Hepatic stellate cell (primary cell): ENCODE measurements around the gene CADPS2.

Experiments used
- DNase-seq: peaks from one replicate; pipeline ENCODE4 v3.0.0; 2011; ENCODE audit warnings: low spot score

CADPS2 gene

DNA sequence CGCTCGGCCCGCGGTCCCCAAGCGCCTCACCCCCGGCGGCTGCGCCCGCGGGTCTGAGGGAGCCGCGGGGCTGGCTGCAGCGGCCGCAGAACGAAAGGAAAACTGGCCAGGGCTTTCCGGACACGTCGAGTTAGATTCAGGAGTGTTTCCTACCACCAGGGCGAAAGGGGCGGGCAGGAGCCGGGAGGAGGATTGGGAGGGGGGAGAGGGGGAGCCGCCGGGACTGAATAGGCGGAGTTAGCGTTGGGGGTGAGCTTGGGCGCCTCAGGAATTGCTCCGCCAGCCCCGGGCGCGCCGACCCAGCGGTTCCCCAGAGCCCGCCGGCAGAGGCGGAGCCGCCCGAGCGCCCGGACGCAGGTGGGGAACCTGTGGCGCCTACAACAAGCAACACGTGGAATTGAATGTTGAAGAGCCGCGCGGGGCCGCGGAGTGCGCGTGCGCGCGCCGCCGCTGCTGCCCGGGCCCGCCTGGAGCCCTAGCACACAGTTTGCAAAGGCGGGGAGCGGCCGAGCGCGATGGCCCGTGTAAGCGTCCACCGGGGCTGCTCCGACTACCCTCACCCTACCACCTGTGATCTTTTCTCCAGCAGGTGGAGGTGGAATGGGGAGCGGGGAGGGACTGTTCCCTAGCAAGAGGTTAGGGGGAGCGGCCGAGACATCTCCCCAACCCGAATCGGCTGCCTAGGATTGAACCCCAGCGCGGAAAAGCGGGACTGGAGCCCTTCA lies at the start of gene CADPS2:
TSS of gene CADPS2 (minus strand) at position 104 of the 725 bp plus-strand sequence. CDS start 123 bp downstream, outside the sequence.
- DNase-seq: peak; percentile 97

DNA sequence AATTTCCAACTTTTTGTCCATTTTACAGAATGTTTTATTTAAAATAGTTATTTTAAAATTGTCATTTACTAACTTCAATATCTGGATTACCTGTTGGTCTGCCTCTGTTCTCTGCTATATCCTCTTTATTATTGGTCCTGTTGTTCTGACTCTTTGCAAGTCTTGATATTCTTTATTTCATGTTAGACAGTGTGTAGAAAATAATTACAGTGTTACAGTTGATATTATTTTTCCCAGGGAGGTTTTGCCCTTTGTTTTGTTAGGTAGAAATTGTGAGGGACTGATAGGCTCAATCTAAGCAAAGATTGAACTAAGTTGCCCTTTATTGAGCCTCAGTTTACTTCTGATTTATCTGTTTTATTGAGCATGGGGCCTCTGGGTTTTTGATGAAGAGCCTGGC lies 49.4 kb upstream of the CADPS2 start:
- DNase-seq: no peak

DNA sequence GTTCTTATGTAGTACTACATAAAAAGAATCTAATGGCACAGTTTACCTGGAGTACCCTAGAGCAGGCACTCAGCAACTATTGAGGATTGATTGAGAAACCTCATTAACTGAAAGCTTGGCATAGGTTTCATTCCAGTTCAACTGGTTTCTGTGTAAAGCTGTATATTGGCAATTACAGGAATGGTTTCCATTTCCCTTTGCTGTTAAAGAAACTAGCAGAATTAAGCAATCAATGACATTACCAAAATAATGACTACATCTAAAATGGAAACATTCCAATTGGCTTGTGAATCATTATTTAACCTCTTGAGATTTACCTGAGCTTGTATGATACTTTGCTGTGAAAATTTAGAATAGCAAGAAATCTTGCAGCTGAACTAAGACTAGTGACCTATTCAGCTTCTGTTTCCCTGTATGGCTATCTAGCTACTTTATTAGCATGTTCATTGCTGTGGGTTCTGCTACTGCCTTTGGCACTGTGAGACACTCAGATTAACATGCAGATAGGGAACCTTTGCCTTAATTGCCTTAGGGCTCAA lies 33.5 kb upstream of the CADPS2 start:
- DNase-seq: no peak

DNA sequence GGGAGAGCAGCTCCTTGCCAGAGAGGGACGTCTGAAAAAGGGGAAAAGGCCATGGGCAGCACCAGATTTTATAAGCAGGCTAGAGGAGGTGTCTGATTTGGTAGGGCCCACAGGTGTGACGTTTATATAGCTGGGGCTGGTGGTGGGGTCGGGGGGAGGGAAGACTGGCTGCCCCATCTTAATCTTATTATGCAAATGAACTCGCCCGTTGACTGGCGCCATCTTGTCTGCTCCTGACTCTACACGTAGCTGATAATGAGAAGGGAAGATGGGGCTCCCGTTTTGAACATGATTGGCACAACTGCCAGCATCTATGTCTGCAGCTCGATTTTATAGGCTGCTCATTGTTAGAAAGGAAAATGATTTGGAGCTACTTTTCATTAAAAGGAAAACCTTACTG lies 28.6 kb upstream of the CADPS2 start:
- no peak for DNase-seq

DNA sequence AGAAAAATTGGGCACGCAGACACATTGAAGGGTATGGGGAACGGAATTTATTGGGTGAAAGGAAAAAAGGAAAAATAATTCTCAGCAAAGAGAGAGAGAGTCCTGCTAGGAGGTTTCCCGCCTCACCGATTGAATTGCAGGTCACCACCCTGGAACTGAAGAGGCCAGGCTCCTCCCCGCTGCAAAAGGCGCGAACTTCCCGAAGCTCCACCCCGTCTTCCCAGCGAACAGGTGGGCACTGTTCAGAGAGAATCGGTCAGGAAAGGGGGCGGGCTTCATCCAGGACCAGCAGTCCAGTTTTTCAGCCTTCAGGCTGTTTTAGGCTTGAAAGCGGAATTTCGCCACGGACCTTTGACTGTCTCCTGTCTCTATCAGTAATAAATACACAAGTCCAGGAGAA lies 27.3 kb upstream of the CADPS2 start:
- DNase-seq: no peak

DNA sequence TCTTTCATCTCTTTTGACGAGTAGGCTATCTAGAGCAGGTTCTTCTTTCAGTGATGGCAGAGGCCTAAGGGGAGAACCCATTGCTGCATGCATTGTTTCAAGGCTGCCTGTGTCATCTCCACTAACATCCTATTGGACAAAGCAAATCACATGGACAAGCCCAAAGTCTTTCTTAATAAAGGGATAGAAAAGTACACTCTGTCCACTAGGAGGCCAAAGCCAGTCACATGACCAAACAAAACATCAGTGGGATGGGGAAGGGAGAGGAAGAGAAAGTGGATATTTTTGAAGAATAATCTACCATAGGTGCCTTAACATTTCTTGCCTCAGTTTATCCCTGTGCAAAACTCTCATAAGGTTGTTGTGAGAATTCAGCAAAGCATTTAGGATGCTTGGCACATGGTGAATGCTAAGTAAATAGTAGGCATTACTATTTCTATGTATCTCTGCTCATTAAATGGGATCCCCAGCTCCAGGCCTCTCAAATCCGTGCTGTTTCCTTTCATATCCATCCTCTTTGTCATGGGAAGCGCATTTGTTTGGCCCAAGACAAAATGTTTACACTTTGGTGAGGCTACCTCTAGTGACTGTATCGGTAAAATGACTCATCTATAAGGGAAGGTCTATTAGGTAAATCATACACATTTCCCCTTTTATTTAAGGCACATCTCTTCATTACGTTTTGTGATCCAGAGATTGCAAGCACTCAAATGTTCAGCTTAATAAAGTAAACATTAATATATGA lies 16.7 kb upstream of the CADPS2 start:
- peak; percentile 4 for DNase-seq

DNA sequence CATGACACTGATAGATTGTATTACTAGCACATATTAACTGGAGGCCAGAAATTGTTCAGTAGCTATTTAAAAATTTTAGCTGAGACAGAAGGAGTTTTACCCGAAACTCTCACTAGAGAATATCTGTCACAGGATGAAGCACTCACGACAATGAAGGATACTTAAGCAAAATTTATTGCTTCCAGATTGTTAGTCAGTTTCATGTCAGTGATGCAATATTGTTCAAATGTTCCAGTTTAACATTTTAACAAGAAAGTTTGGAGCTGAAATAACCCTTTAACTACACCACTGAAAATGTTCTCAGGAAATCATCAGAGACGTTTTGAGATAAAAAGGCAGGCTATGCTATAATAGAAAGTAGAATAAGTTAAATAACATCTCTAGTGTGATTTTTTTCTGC lies 15.0 kb upstream of the CADPS2 start:
- no peak for DNase-seq

DNA sequence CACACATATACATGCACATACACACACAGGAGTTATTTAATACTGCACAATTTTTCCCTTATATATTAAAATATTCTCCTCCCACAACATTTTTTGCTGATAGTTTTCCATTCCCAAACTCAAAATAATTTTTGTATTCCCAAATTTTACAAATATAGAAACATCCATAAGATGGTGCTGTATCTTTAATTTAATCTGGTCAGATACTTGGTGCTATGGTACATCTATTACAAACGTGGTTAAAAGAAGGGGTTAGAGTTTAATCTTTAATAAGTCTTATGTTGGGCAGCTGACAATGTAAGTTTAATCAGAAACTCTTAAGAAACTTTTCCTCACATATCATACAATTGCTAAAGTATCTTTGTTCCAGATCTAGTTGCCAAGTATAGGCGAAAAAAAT lies 10.2 kb upstream of the CADPS2 start:
- no peak for DNase-seq

DNA sequence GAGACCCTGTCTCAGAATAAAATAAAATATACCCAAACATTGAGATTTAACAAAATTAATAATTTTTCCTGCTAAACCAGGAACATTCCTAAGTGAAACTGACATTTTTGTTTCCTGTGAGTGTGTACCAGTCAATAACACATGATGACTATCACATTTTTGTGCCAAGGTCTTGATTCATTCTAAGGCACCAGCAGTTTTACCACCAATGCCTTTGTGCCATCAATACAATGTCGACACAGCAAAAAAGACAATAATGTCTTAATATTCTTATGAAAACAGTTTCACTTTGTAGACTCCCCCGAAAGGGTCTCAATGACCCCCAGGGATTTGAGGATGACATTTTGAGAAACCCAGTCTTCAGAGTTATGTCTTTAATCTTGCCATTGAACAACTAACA lies 7.2 kb upstream of the CADPS2 start:
- DNase-seq: no peak

DNA sequence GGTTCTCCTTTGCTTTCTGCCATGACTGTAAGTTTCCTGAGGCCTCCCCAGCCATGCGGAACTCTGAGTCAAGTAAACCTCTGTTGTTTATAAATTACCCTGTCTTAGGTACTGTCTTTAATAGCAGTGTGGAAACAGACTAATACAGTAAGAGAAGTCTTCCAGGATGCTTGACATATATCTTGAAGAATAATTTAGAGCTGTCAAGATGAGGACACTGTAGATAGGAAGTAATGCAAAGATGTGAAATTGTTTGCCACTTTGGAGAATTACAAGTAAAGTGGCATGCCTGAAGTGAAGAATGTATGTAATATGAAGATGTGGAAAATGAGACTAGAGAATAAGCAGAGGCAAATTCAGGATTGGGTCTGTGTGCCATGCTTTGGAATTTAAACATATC lies 2.9 kb upstream of the CADPS2 start:
- DNase-seq: no peak

DNA sequence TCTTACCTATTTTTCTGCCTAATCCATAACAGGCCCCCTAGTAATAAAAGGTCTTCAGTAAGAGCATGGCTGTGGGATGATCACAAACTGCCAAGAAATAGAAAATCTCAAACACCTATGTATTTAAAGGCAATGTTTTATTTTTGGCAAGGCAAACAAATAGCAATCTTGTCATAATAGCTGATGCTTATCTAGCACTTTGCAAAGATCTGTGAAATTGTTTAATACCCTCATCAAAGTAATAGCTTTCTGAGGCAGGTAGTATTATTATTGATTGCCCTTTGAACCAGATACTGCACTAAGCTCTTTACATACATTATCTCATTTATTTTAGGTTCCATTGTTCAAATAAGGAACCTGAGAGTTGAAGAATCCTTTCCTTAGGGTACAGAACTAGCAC lies 1.6 kb upstream of the CADPS2 start:
- no peak for DNase-seq

DNA sequence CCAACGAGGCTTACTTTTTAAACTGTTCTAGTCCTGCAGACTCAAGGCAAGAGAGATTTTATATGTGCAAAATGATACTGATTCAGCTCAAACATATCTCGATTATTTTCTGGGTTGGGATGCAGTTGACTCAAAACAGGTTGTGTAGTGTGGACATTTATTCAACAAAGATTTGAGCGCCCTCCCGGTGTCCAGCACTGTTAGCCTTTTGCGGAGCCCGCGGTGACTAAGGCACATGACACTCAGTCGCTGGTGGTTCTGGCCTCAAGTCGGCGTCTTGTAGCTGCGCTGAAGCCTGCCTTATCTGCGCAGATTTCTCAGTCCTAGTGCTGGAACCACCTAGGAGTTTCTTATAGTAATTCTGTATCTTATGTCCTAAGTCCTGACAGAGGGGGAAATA lies 938 bp upstream of the CADPS2 start:
- peak; percentile 70 for DNase-seq

DNA sequence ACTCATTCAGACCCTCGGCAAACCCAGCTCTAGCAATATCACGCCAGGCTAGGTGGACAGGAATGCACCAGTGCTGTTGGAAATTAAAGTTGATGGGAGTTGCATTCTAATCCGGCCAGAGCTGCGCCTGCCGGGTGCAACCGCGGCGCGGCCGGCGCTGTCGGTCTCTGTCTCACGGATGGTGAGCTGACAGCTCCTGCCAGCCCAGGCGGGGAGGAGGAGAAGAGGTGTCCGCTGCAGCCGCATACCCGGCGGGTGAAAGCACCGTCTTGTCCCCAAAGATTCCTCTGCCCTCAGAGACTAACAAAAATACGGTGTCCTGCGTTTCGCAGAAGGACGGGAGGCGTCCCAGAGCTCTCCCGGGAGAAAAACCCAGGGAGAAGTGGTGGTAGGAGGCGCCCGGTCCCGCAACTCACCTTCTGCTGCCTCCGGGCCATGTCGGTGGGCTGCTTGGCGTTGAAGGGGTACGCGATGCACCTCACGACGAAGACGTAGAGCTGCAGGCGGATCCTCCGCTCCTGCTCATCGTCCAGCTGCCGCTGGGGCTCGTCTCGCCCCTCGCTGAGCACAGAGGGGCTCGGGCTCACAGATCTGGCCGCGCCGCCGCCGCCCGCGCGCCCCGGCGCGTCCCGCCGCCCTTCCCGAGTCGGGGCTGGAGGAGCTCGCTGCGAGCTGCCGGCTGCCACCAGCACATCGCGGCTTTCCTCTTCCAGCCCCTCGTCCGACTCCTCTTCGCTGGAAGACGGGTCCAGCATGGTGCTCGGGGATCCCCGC lies 490 bp downstream of the CADPS2 start:
- DNase-seq: peak; percentile 59

DNA sequence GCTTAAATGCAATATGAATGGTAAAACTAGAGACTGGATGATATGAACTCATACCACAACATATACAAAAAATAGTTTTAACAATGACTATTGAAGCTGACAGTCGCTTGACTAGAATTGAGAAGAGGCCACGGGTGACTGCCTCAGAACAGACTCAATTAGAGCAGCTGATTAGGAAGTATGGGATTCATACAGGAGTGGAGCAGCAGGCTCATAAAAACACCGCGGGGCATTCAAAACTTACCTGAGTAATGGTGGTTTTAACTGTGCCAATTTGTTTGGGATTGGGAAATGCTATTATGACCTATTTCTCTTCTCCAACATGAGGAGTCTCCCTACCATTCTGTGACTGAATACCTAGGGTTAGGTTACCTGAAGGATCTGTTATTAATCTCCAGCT lies 2.1 kb downstream of the CADPS2 start:
- no peak for DNase-seq

DNA sequence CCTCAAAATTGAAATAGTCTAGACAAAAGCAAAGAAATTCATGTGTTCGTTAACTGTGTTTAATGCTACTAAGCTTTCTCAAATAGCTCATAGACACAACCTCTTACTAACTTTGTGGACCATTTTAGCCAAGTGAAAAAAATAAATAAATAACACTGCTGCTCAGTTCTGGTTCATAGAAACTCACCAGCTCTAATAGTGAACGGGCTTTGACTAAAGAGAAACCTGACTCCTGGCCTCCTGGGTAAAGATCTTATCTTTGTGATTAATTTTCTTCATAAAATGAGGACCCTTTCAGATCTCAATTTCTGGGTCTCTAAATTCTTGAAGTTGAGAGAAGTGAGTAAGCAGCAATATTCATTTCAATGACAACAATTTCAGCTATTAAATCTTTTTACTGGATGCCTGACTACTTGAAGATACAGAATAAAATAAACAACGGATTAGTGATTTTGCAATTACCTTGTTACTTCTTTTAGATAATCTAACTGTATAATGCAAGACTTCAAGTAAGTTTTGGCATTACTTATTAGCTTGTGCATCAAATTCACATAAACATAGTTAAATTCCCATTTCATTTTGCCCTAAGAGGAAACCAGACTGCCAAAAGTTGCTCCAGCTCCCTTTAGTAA lies 3.1 kb downstream of the CADPS2 start:
- DNase-seq: no peak

DNA sequence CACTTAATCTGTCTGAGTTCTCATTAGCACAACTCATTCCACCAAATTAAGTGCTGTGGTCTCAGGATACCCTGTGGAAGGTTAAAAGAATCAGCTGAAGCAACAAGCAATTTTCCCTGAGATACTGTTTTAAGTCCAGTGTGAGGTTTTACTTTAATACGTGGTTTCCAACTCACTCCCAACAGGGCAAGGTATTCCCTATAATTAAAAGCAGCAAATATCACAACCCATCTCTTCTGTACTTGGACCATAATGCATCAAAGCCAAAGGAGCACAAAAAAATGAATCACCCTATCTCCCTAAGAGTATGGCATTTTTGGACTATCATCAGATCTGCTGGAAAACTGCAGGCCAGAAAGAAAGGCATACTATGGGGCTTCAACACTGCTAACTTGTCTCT lies 4.9 kb downstream of the CADPS2 start:
- DNase-seq: no peak

DNA sequence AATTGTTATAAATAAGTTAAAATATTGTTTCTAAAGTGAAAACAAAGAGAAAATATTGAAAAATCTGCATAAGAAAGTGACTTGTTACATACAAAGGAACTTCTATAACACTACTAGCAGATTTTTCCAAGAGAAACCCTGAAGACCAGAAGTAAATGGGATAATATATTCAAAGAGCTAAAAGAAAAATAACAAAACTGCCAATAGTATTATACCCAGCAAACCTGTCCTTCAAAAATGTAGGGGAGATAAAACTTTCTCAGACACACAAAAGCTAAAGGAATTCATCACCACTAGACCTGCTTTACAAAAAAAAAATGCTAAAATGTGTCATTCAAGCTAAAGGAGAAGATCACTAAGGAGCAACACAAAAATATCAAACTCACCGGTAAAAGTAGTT lies 17.0 kb downstream of the CADPS2 start:
- DNase-seq: no peak

DNA sequence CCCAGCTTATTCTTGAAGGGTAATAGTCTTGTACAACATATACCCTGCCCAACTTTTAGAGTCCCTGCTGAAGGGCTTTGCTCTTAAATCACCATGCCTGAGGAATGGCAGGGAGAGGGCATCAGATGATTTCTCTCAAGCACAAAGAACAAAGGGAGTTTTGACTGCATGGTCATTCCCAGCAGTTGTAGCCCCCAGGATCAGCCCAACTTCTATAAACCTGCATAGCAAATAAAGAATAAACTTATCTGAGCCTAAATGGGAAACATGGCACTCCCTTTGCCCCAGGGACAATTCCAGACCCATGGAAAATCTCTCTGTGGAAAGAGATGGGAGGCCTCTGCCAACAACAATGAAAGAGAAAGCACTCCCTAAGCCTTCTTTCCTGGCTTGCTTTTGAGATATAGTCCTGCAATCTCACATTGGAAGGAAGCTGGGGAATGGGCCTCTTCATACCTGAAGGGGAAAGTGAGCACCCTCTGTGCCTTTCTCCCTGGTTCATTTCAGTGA lies 18.7 kb downstream of the CADPS2 start:
- DNase-seq: no peak

DNA sequence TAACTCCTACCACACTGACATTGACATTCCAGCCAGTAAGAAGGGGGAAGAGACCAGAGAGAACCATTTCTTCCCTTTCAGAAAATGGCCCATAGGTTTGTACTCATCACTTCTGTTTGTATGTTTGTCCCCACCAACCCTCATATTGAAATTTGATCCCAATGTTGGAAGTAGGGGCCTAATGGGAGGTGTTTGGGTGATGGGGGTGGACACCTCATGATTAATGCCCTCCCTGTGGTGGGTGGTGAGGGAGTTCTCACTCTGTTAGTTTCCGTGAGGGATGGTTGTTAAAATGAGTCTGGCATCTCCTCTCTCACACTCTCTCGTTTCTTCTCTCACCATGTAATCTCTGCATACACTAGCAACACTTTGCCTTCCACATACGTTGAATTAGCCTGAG lies 21.4 kb downstream of the CADPS2 start:
- no peak for DNase-seq

DNA sequence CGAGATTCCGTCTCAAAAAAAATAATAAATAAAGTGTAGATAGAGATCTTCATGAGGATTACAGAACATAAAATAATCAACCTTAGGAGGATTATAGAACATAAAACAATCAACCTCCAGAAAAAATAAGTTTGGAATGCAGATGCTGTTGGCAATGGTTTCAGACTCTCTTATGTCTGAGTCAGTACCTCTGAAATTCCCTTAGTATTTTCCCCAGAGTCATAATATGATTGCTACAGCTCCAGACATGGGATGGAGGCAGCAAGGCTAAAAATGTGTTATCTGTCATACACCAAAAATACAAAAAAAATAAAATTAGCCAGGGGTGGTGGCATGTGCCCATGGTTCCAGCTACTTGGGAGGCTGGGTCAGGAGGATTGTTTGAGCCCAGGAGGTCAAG lies 22.2 kb downstream of the CADPS2 start:
- no peak for DNase-seq

DNA sequence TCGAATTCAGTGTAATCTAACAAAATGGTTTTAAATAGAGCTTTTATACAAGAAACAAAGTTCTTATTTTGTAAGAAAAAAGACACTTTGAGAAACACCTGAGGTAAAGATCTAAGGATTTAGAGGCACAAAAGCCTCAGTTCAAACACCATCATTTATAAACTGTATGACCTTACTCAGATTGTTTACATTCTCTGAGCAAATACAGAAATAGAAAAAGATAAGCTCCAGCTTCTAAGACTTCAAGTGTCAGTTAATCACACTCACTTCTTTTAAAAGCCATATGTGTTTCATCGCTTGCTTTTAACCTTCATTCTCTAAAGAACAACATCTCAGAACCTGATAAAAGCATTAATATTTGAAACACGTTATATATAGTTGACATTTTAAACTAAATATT lies 27.9 kb downstream of the CADPS2 start:
- DNase-seq: no peak

DNA sequence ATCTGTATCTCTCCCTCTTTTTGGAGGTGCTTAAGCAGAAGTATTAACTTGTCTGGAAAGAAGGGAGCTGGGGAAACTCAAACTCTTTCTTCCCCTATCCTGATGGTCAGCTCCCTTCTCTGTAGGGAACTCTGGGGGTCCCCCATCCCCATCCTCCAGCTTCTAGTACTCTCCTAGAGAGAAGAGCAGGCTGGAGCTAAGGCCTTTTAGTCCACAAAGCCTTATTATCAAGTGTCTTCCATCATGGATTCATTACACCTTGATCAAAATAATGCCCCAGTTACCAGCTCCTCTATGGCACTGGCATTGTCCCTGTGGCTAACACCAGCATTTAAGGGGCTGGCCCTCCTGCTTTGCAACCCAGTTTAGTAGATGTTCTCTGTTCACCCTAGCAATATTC lies 35.7 kb downstream of the CADPS2 start:
- no peak for DNase-seq
